Measurements from ENCODE around the gene LYL1. TPM values are rescaled to one million over a fixed set of nuclear protein-coding genes. Genes with fewer than 3 reads are reported as not detected.

Gene LYL1
- total and polyA plus RNA-seq, 2 of the 13 experiments (the other 11 are each of a cell fraction or from before 2014, with no cell fraction given): 0.75 to 0.92 TPM

- TF ChIP-seq ZNF616 (CRISPR knock-in tag; IDR thresholded peaks at IDR 0.05; ENCODE audit: low read depth): no peak
- no peak for TF ChIP-seq ZNF24 (IDR thresholded peaks at IDR 0.05)
- peak; percentile 85; the same call in 1 of the 2 replicates for TF ChIP-seq ZNF639 (CRISPR knock-in tag; conservative IDR thresholded peaks at IDR 0.05)
- TF ChIP-seq HNRNPK (IDR thresholded peaks at IDR 0.05; ENCODE audit: low read depth, low read length, poor library complexity, severe bottlenecking): no peak
- no peak for TF ChIP-seq MLLT10 (CRISPR knock-in tag; IDR thresholded peaks at IDR 0.05)
- no peak for TF ChIP-seq IKZF1 (IDR thresholded peaks at IDR 0.05)
- 0 out of 2 replicates have a peak, but pooled peaks have one; percentile 32 for TF ChIP-seq DDIT3 (CRISPR knock-in tag; IDR thresholded peaks at IDR 0.05)
- TF ChIP-seq ZZZ3 (CRISPR knock-in tag; IDR thresholded peaks at IDR 0.05; ENCODE audit: borderline replicate concordance): peak; percentile 41; the same call in 1 of the 2 replicates
- peak; percentile 61 for TF ChIP-seq NCOA2 (CRISPR knock-in tag; IDR thresholded peaks at IDR 0.05)
- TF ChIP-seq HNRNPUL1 (IDR thresholded peaks at IDR 0.05; ENCODE audit: low read depth, low read length): no peak
- peak; percentile 90 for TF ChIP-seq YEATS2 (CRISPR knock-in tag; IDR thresholded peaks at IDR 0.05; ENCODE audit: borderline replicate concordance)
- no peak for TF ChIP-seq ZNF12 (CRISPR knock-in tag; IDR thresholded peaks at IDR 0.05)
- no peak for TF ChIP-seq FLYWCH1 (CRISPR knock-in tag; IDR thresholded peaks at IDR 0.05)
- peak; percentile 77 for TF ChIP-seq GATAD2A (CRISPR knock-in tag; IDR thresholded peaks at IDR 0.05)
- 0 out of 2 replicates have a peak, but pooled peaks have one; percentile 64 for TF ChIP-seq SNAPC5 (CRISPR knock-in tag; IDR thresholded peaks at IDR 0.05; ENCODE audit: borderline replicate concordance)
- no peak for TF ChIP-seq NR2F1 (CRISPR knock-in tag; IDR thresholded peaks at IDR 0.05)
- peak; percentile 83 for TF ChIP-seq TFE3 (CRISPR knock-in tag; IDR thresholded peaks at IDR 0.05)
- TF ChIP-seq KLF12 (CRISPR knock-in tag; IDR thresholded peaks at IDR 0.05; ENCODE audit: borderline replicate concordance): peak; percentile 49; the same call in 1 of the 2 replicates
- 0 out of 2 replicates have a peak, but pooled peaks have one; percentile 53 for TF ChIP-seq ZKSCAN8 (CRISPR knock-in tag; IDR thresholded peaks at IDR 0.05; ENCODE audit: borderline replicate concordance)
- no peak for TF ChIP-seq RERE (CRISPR knock-in tag; IDR thresholded peaks at IDR 0.05; ENCODE audit: low read depth)
- peak; percentile 94 for TF ChIP-seq BHLHE40 (IDR thresholded peaks at IDR 0.05; ENCODE audit: low read length)
- peak; percentile 85; the same call in 1 of the 2 replicates for TF ChIP-seq SP140L (CRISPR knock-in tag; IDR thresholded peaks at IDR 0.05; ENCODE audit: borderline replicate concordance)
These were observed 47.7 kb upstream of the LYL1 start, which contains the start of the genes IER2 and STX10 (continued) for GRCh38 chr19:13150187-13150930.
